LNCaP clone FGC (cell line): Measurements from ENCODE around the gene KRTAP10-1.

Source experiments
- DNase-seq: peaks from one replicate; pipeline ENCODE4 v3.0.0-alpha.2; 2011; ENCODE audit warnings: low read depth
- H3K4me3 ChIP-seq: 2 replicates; pipeline ENCODE4 v1.5.1; 2011; ENCODE audit warnings: mild to moderate bottlenecking, low read depth, low read length, control low read depth
- TF ChIP-seq, protein P1 (sequence below): IDR thresholded peaks from 2 replicates; pipeline ENCODE4 v1.5.1; 2012; ENCODE audit warnings: mild to moderate bottlenecking; ENCODE audit not compliant: control insufficient read depth, insufficient read depth; ENCODE audit errors: extremely low read depth

The KRTAP10-1 gene

GRCh38 chr21:44568667-44569556 is 28.9 kb upstream of the KRTAP10-1 start:
- no peak for DNase-seq
- H3K4me3 ChIP-seq = no peak overlapping the region
- TF ChIP-seq, protein P1, sequence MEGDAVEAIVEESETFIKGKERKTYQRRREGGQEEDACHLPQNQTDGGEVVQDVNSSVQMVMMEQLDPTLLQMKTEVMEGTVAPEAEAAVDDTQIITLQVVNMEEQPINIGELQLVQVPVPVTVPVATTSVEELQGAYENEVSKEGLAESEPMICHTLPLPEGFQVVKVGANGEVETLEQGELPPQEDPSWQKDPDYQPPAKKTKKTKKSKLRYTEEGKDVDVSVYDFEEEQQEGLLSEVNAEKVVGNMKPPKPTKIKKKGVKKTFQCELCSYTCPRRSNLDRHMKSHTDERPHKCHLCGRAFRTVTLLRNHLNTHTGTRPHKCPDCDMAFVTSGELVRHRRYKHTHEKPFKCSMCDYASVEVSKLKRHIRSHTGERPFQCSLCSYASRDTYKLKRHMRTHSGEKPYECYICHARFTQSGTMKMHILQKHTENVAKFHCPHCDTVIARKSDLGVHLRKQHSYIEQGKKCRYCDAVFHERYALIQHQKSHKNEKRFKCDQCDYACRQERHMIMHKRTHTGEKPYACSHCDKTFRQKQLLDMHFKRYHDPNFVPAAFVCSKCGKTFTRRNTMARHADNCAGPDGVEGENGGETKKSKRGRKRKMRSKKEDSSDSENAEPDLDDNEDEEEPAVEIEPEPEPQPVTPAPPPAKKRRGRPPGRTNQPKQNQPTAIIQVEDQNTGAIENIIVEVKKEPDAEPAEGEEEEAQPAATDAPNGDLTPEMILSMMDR = no peak

- H3K4me3 ChIP-seq = no peak overlapping the region
- DNase-seq = no peak
- TF ChIP-seq, protein P1 = no peak
Measured at GRCh38 chr21:44568261-44568660, 28.3 kb upstream of the KRTAP10-1 start.

DNA sequence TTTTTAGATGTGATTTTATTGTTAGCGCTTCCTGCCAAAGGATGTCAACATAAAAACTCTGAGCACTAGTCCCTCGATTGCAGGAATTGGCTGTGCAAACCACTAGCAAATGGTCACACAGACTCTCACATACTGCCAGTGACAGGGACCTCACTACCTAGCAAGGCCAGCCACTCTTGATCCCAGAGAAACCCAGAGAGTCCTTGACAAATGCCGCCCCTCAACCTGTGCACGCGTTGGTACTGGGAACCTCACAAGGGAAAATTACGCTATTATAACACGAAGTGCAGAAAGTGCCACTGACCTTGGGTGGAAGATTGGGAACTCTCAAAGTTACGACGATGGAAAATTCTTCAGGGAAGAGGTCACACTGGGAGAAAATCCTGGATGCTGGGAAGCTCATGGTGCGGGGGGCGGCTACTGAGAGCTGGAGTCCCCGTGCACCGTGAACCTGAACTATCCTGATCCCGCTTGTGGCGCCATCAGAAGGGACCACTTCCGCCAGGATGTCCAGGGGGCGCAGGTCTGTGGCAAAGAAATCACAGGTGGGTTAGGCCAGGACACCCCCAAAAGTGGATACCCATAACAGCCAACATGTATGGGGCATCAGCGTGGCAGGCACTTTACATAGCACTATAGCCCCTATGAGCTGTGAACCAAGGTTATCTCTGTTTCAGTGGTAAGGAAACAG is 27.6 kb upstream of the KRTAP10-1 start:
- TF ChIP-seq, protein P1 = no peak
- no peak overlapping the region for H3K4me3 ChIP-seq
- no peak for DNase-seq

GRCh38 chr21:44566403-44566802 is 26.4 kb upstream of the KRTAP10-1 start:
- no peak overlapping the region for H3K4me3 ChIP-seq
- DNase-seq = no peak
- TF ChIP-seq, protein P1 = no peak

- TF ChIP-seq, protein P1 = no peak
- no peak for DNase-seq
- H3K4me3 ChIP-seq = no peak overlapping the region
Measured at GRCh38 chr21:44564886-44565598, 25.0 kb upstream of the KRTAP10-1 start.

GRCh38 chr21:44564099-44564498 is 24.1 kb upstream of the KRTAP10-1 start:
- no peak overlapping the region for H3K4me3 ChIP-seq
- DNase-seq = no peak
- TF ChIP-seq, protein P1 = no peak
